H54 (cell line): ENCODE results near the gene PLD1.

ENCODE experiments used
- DNase-seq: peaks from one replicate; pipeline ENCODE4 v3.0.0; 2011; ENCODE audit warnings: low spot score, mixed read lengths; ENCODE audit not compliant: insufficient read length
- FAIRE-seq: peaks from 3 replicates; lab custom pipeline; 2011; peaks lifted over from hg19 to GRCh38; lab: Jason Lieb, UNC
- POLR2A ChIP-seq: IDR thresholded peaks from 2 replicates; pipeline ENCODE4 v1.6.1; 2011; ENCODE audit warnings: low read depth, mild to moderate bottlenecking, low read length

Gene PLD1

DNA sequence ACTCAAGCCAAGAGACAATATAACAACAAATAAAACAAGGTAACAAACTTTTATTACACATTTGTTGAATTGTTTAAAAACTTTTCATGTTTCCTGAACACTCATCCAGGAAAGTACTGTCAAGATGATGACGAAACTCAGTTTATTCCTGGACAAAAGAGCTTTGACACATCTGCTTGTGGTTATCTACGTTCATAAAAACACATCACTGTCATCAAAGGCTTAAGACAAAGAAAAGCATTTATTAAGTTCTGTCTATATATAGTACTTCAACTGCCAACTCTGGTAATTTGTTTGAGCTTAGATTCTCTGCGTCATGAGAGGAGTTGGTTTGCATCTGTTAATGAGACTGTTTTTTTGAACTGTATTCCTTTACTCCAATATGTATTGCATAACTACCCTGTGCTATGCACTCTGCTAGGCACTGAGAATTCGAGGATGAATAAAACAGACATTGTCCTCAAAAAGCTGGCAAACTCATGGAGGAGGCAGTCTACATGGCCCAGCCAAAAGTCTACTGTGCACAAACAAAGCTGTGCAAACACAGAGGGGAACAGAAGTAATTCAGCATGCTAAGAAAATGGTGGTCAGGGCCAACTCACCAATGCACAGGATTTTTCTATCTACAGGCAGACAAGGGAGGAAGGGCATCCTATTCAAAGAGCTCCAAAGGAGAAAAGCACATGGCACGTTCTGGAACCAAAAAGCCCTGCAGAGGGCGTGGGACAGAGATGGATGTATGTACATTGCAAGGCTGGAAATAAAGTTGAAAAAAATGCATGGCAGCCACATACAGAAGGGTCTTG, 21.5 kb downstream of the PLD1 start:
- no peak for TF ChIP-seq POLR2A
- FAIRE-seq (peak; percentile 30), DNase-seq (no peak)

DNA sequence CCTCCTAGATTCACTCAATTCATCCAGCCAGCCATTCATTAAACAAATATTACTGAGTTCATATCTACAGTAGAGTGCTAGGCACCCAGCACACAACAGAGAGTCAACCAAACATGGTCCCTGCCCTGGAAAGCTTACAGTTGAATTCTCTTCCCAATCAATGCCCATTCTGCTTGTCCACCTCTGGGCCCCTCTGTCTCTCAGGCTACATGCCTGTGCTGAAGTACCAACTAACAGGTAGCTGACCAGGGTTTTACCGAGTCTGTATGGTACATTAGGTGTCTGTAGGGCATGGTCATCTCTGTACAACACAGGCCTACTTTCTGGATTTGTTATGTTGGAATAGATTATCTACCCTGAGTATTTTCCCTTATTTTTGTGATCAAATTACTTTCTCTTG, 23.3 kb downstream of the PLD1 start:
- TF ChIP-seq POLR2A, result no peak
- no peak for DNase-seq
- FAIRE-seq, result no peak

DNA sequence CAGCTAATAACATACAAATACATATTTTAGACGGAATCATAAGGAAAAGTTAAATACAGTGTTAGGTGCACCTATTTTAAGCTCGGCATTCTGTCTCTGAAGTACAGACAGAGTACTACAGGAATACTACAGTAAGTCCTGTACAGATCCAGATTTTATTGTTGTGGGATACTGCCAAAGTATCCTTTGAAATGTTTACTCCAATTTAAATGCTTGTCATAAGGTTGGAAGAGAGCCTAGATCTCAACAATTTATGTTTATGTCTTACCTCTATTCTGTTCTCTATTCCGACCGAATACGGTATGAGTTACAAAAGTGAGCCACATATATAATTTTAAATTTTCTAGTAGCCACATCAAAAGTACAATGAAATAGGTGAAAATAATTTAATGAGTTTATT, 25.3 kb downstream of the PLD1 start:
- FAIRE-seq (no peak), DNase-seq (no peak)
- TF ChIP-seq POLR2A, result no peak

DNA sequence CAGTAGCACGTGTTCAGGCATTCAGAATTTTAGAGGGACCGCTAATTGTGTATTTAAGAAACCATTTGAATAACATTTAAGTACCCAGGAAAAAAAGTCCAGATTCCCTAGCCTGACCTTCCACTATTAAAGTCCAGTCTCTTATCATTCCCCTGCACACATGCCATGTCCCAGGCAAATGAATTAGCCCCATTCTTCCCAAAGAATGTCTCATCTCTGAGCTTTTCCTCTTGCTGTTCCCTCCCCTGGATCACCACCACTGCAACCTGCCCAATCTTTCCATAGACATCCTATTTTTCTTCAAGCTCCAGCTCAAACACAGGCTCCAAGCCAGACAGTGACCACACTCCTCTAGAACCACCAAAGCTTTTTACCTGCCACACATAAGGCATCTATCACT, 25.9 kb downstream of the PLD1 start:
- TF ChIP-seq POLR2A, result no peak
- no peak for DNase-seq
- no peak for FAIRE-seq

DNA sequence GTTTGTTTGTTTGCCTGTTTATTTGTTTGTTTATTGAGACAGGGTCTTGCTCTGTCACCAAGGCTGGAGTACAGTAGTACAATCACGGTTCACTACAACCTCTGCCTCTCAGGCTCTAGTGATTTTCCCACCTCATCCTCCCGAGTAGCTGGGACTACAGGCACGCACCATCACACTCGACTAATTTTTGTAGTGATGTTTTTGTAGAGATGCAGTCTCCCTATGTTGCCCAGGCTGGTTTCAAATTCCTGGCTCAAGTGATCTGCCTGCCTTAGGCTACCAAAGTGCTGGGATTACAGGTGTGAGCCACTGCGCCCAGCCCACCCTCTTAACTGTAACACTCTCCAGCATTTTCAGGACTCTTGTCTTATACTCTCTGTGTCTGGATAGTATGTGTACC, 26.7 kb downstream of the PLD1 start:
- DNase-seq (no peak), FAIRE-seq (no peak)
- no peak for TF ChIP-seq POLR2A

DNA sequence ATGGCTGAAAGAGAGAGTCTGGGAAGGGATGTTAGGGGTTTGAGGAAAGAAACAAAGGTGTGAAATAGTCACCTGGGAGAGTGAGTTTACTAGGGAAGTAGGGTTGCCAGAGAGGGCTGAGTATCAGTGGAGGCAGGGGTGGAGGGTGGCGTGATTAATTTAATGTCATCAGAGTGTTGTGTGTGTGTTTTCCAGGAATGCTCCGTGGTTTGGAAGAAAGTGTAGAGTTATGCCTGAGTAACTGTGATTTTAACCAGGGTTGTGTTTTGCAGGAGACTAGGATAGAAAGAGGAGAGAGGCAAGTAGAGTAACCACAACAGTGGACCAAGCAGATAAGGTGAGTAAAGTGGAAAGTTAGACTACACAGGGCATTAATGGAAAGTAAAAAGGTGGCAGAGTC, 27.2 kb downstream of the PLD1 start:
- no peak for DNase-seq
- peak; percentile 48 for FAIRE-seq

DNA sequence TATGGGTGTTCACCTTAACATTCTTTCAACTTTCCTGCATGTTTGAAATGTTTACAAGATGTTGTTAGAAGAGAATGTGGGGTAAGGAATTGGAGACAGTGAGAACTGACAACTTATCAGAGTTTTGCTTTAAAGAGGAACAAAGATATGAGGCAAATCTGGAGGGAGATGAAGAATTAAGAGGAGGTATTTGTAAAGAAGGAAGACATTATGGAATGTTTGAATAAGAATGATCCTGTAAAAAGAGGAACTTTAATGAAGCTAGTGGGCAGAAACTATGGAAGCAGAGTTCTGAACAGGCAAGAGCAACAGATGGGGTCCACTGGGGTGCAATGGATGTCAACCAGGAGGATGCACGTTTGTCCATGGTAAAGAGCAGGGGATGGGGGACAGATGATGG, 27.7 kb downstream of the PLD1 start:
- TF ChIP-seq POLR2A, result no peak
- DNase-seq (no peak), FAIRE-seq (peak; percentile 6)

More for the DNA sequence above, 27.2 kb downstream of the PLD1 start:
- no peak for TF ChIP-seq POLR2A

DNA sequence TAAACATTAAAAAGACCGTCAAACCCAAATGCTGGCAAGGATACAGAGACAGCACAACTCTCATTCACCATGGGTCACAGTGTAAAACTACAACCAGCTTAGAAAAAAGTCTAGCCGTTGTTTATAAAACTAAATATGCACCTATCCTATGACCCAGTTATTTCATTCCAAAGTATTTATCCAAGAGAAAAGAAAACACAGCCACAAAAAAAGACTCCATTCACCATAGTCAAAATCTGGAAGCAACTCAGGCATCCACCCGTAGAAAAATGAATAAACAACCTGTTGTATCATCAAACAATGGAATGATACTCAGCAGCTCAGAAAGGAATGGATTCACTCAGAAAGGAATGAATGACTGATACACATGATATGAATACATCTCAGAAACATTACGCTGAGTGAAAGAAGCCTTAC, 28.6 kb downstream of the PLD1 start:
- TF ChIP-seq POLR2A, result no peak
- DNase-seq (peak; percentile 29), FAIRE-seq (peak; percentile 88)

DNA sequence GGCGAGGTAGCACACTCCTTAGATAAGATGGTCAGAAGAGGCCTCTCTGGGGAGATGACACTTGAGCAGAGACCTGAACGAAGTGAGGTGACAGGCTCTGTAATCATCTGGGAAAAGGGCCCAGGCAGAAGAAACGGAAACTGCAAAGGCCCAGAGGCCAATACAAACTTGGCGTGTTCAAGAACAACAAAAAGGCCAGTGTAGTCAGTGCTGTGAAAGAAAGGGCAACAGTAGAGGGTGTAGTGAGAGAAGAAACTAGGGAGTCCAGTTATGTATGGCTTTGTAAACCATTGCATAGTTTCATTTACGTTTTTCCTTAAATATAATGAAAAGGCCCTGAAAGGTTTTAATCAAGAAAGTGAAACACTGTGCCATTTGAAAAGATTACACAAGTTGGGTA, 31.8 kb downstream of the PLD1 start:
- TF ChIP-seq POLR2A, result no peak
- DNase-seq (no peak), FAIRE-seq (no peak)

DNA sequence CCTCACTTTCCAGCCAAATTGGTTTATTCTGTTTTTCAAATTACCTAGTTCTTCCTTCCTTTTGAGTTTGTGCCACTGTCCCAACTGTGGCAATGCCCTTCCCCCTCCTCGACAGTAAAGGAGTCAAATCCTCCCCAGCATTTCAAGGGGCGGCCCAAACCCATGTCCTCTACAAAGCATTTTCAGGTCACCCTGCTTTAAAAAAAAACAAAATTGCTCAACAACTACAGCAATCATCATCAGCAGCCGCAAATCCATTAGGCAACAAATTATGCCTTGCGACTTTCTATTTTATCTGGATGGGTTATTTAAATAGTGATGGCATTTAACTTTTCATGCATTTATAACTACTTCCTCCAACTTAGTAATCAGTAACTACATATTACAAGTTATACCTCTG, 32.7 kb downstream of the PLD1 start:
- TF ChIP-seq POLR2A, result no peak
- no peak for DNase-seq
- no peak for FAIRE-seq

DNA sequence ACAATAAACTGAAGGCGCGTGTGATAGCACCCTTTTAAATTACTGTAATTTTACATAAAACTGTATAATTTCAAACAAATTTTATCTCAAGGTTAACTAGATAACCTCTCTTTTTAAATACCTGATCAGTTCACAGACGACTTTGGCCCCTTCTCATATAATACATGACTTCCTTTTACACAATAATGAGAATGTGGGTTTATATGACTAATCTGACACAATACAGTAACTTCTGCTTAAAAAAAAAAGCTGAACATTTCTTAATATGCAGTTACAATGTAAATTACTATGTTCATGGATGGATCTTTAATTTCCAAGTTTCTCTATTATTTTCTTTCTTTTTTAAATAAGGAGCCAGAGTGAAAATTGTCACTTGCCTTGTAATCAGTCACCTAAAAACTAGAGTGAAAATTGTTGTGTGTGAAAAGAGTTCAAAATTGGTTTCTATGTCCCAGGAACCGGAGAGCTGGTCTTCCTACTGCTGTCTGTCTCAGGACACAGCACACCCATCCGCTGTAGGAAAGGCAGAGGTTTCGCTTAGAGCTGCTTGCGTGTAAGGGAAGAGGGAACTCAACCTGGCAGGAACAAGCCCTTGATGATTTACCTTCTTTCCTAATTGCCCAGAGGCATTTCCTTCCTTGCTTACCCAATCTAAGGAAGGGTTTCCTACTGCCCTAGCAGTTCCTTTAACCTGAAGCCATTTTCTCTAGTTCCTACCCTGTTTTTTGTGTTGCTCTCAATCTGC, 33.3 kb downstream of the PLD1 start:
- no peak for DNase-seq
- no peak for TF ChIP-seq POLR2A
- FAIRE-seq, result no peak

DNA sequence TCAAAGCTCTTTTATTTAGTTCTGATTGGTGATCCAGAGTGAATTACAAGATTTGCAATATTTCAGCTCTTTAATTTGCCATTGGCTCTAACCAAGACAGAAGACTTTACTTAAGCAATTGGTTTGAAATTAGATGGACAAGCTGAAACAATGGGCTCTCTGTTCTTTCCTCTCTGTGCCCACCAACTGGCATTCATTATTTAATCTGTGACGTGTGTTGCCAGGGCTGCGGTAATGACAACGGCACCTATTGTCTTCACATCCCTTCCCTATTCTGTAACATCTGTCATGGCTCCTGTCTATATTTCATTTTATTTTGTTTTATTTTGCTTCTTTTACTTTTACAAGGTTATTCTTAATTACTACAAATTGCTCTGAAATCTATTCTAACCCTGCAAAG, 33.9 kb downstream of the PLD1 start:
- TF ChIP-seq POLR2A, result no peak
- FAIRE-seq (no peak), DNase-seq (no peak)

DNA sequence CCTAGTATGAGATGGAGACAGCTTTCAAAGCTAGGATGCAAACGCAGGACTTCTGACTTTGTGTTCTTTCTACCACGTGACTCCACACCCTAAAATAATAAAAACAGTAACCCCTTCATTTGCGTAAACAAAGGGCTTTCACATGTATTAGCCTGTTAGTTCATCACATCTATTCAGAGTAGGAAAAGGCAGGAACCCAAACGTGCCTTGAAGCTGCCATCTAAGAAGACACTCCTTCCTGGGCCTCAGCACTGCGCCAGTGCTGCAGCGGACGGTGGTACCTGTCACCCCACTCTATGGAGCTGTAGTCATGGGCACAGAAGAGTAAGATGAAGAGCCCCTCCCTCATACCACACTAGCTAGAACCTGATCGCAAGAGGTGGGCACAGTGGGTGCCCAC, 34.3 kb downstream of the PLD1 start:
- no peak for TF ChIP-seq POLR2A
- DNase-seq (no peak), FAIRE-seq (no peak)

DNA sequence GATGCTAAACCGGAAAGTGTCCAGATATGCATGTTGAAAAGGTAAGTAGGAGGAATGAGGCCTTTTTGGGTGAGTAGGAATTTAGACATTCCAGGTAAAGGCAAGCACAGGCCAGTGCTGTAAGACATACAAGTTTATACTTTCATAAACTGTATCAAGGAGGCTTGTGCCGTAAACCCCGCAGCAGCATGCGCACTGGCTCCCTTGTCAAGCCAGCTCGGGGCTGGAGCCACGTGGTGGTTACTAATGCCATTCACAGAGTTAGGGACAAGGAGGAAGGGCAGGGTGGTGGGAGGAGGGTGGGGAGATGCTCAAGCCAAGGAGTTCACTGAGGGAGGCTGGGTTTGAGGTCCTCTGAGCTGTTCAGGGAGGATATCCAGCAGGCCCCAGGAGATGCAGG, 35.8 kb downstream of the PLD1 start:
- no peak for TF ChIP-seq POLR2A
- FAIRE-seq (no peak), DNase-seq (no peak)
